HCT116 (cell line): ENCODE measurements around the gene RUNDC1. TPM values are rescaled to one million over a fixed set of nuclear protein-coding genes. Genes with fewer than 3 reads are reported as not detected.
"Not testable (repeated sequence)": the region's sequence is repeated elsewhere in the genome, so short reads cannot be mapped to it uniquely, and the experiment has no call there.

Experiments used
- ATAC-seq: fragments of 200-7000 bp; cut with Tn5 transposase; 2 replicates; pipeline ENCODE4 v1.9.1; 2020; ENCODE audit warnings: mild to moderate bottlenecking, moderate library complexity
- BruUV-seq: library from RNA; stranded (reverse); fragments of 400-500 nt; replicated peaks from 2 replicates; lab custom pipeline; 2021; lab: Mats Ljungman, UMichigan
- CTCF ChIA-PET: fragments of 300-600 bp; sonication (Branson Sonifier 250); formaldehyde crosslinking; loops from one replicate; lab custom pipeline; 2021; ENCODE audit warnings: antibody characterized with exemption; lab: Charles Lee
- POLR2A ChIA-PET: fragments of 300-600, 350-600 bp; sonication (Branson Sonifier 250); formaldehyde crosslinking; loops from one replicate; lab custom pipeline; 2021; ENCODE audit warnings: antibody characterized with exemption; lab: Charles Lee
- RAD21 ChIA-PET, 2 experiments: fragments of 300-600 bp; sonication (Branson Sonifier 250); formaldehyde crosslinking; loops; one replicate each; lab custom pipeline; 2023; ENCODE audit warnings: low total read pairs in 2 of 2; ENCODE audit not compliant: uncharacterized antibody in 2 of 2, unreplicated experiment in 2 of 2, low non-redundant PET in 1 of 2; lab: Charles Lee
- DNase-seq: peaks from one replicate; pipeline ENCODE4 v3.0.0-alpha.2; 2010; ENCODE audit warnings: low read depth, low spot score
- H2AFZ ChIP-seq: fragments of 200-600 bp; shearing (Covaris generic), sonication (generic); 2 replicates; pipeline ENCODE4 v1.6.1; 2017; ENCODE audit warnings: low read depth, mixed run types, mixed read lengths, antibody characterized with exemption, low read length; ENCODE audit not compliant: poor library complexity, severe bottlenecking
- H3K27ac ChIP-seq: 2 replicates; pipeline ENCODE4 v1.5.1; 2012; ENCODE audit warnings: low read depth, low read length
- H3K27me3 ChIP-seq: fragments of 200-600 bp; sonication (generic); 2 replicates; pipeline ENCODE4 v1.6.1; 2016; ENCODE audit warnings: mixed run types, low read length, mixed read lengths; ENCODE audit not compliant: insufficient read depth
- H3K36me3 ChIP-seq, 2 experiments: fragments of 200-500 bp in 1 of 2; fragments of 200-600 bp in 1 of 2; sonication (Bioruptor generic) in 1 of 2; sonication (generic) in 1 of 2; 2 replicates each; pipeline versions ENCODE4 v1.5.1 to v1.6.1; 2014 to 2016; ENCODE audit warnings: low read length in 2 of 2, inconsistent platforms in 1 of 2, mixed read lengths in 1 of 2, mixed run types in 1 of 2; ENCODE audit not compliant: insufficient read depth in 2 of 2, control insufficient read depth in 1 of 2
- H3K4me1 ChIP-seq, 2 experiments: fragments of 200-600 bp in 1 of 2; sonication (generic) in 1 of 2; 2 replicates each; pipeline versions ENCODE4 v1.5.1 to v1.6.1; 2012 to 2017; ENCODE audit warnings: low read length in 2 of 2, inconsistent platforms in 1 of 2, mild to moderate bottlenecking in 1 of 2, mixed read lengths in 1 of 2, mixed run types in 1 of 2, moderate library complexity in 1 of 2; ENCODE audit not compliant: insufficient read depth in 2 of 2, control insufficient read depth in 1 of 2
- H3K4me2 ChIP-seq: fragments of 200-600 bp; sonication (generic); 2 replicates; pipeline ENCODE4 v1.6.1; 2017; ENCODE audit warnings: mixed run types, low read length, mixed read lengths
- H3K4me3 ChIP-seq, 2 experiments: fragments of 200-600 bp in 1 of 2; sonication (generic) in 1 of 2; replicated peaks in 1 of 2; 2 replicates each; pipeline ENCODE4 v1.5.1; 2011 to 2016; ENCODE audit warnings: low read length in 2 of 2, control low read depth in 1 of 2, low read depth in 1 of 2, mild to moderate bottlenecking in 1 of 2, mixed read lengths in 1 of 2, mixed run types in 1 of 2
- H3K79me2 ChIP-seq: fragments of 200-600 bp; sonication (generic); 2 replicates; pipeline ENCODE4 v1.6.1; 2017; ENCODE audit warnings: mild to moderate bottlenecking, mixed run types, low read length, moderate library complexity, mixed read lengths; ENCODE audit not compliant: insufficient read depth
- H3K9ac ChIP-seq: fragments of 200-600 bp; sonication (generic); 2 replicates; pipeline ENCODE4 v1.6.1; 2016; ENCODE audit warnings: low read length, mixed read lengths
- H3K9me2 ChIP-seq: fragments of 200-600 bp; sonication (generic), shearing (Covaris generic); 2 replicates; pipeline ENCODE4 v1.6.1; 2017; ENCODE audit warnings: mixed run types, mild to moderate bottlenecking, moderate library complexity; ENCODE audit not compliant: insufficient read depth
- H3K9me3 ChIP-seq, 2 experiments: fragments of 200-500 bp in 1 of 2; fragments of 200-600 bp in 1 of 2; sonication (Bioruptor generic) in 1 of 2; sonication (generic) in 1 of 2; 2 replicates each; pipeline ENCODE4 v1.6.1; 2014 to 2017; ENCODE audit warnings: low read length in 2 of 2, mixed read lengths in 2 of 2, inconsistent platforms in 1 of 2, low read depth in 1 of 2, mild to moderate bottlenecking in 1 of 2, mixed run types in 1 of 2, moderate library complexity in 1 of 2; ENCODE audit not compliant: control insufficient read depth in 1 of 2, insufficient read depth in 1 of 2
- H4K20me1 ChIP-seq: fragments of 200-600 bp; sonication (generic), shearing (Covaris generic); 2 replicates; pipeline ENCODE4 v1.6.1; 2017; ENCODE audit warnings: mixed run types, mild to moderate bottlenecking, moderate library complexity; ENCODE audit not compliant: insufficient read depth
- CBX3 ChIP-seq: IDR thresholded peaks from 2 replicates; pipeline ENCODE4 v1.6.1; 2012; ENCODE audit warnings: low read depth
- CEBPB ChIP-seq: IDR thresholded peaks from 2 replicates; pipeline ENCODE4 v1.6.1; 2012; ENCODE audit warnings: low read depth
- ELF1 ChIP-seq: IDR thresholded peaks from 2 replicates; pipeline ENCODE4 v1.6.1; 2012; ENCODE audit warnings: low read depth, borderline replicate concordance
- EZH2 ChIP-seq: fragments of 200-600 bp; sonication (generic); IDR thresholded peaks from 2 replicates; pipeline ENCODE4 v1.6.1; 2017; ENCODE audit warnings: antibody characterized with exemption, mixed run types
- FOSL1 ChIP-seq: IDR thresholded peaks from 2 replicates; pipeline ENCODE4 v1.6.1; 2012; ENCODE audit warnings: low read depth
- JUND ChIP-seq: IDR thresholded peaks from 2 replicates; pipeline ENCODE4 v1.6.1; 2012
- POLR2A ChIP-seq: IDR thresholded peaks from 2 replicates; pipeline ENCODE4 v1.7.0; 2011; ENCODE audit warnings: borderline replicate concordance; ENCODE audit not compliant: insufficient read depth, insufficient read length; ENCODE audit errors: extremely low read depth
- POLR2AphosphoS5 ChIP-seq: IDR thresholded peaks from 2 replicates; pipeline ENCODE4 v1.6.1; 2011; ENCODE audit warnings: mild to moderate bottlenecking, low read depth, low read length, moderate library complexity
- SP1 ChIP-seq: IDR thresholded peaks from 2 replicates; pipeline ENCODE4 v1.6.1; 2012; ENCODE audit warnings: low read depth
- SRF ChIP-seq: IDR thresholded peaks from 2 replicates; pipeline ENCODE4 v1.6.1; 2012; ENCODE audit warnings: low read depth
- TCF7L2 ChIP-seq: IDR thresholded peaks from 2 replicates; pipeline ENCODE4 v1.7.0; 2011; ENCODE audit warnings: borderline replicate concordance, inconsistent platforms; ENCODE audit not compliant: insufficient read depth, insufficient read length; ENCODE audit errors: extremely low read depth
- YY1 ChIP-seq: IDR thresholded peaks from 2 replicates; pipeline ENCODE4 v1.6.1; 2011; ENCODE audit warnings: low read length, low read depth, moderate library complexity, mild to moderate bottlenecking; ENCODE audit not compliant: insufficient replicate concordance; ENCODE audit errors: extremely low read depth
- ZNF274 ChIP-seq: fragments of 200-500 bp; sonication (Bioruptor generic); IDR thresholded peaks from 2 replicates; pipeline ENCODE4 v1.6.1; 2014; ENCODE audit warnings: mild to moderate bottlenecking, low read depth, low read length, inconsistent platforms
- intact Hi-C: fragments of 100-400 bp; cut with micrococcal nuclease; formaldehyde crosslinking; loops from 2 replicates; pipeline ENCODE4 v1.10.0; 2022
- total RNA-seq: library from RNA; stranded (reverse); gene quantifications from one replicate; pipeline ENCODE4 v1.2.1, GENCODE V29; 2021; ENCODE audit not compliant: unreplicated experiment
- TF ChIP-seq, protein P1 (sequence below), 3 experiments: fragments of 200-600 bp in 1 of 3; sonication (generic) in 1 of 3; IDR thresholded peaks in 2 of 3; conservative IDR thresholded peaks in 1 of 3; 2 replicates each; pipeline ENCODE4 v1.5.1; 2012 to 2017; ENCODE audit warnings: low read depth in 2 of 3, low read length in 2 of 3, antibody characterized with exemption in 1 of 3, borderline replicate concordance in 1 of 3, control low read depth in 1 of 3, mild to moderate bottlenecking in 1 of 3, mixed read lengths in 1 of 3, mixed run types in 1 of 3, moderate library complexity in 1 of 3; ENCODE audit not compliant: insufficient read depth in 1 of 3
- TF ChIP-seq, protein P2 (sequence below): IDR thresholded peaks from 2 replicates; pipeline ENCODE4 v1.6.1; 2011; ENCODE audit warnings: mild to moderate bottlenecking, low read length, moderate library complexity; ENCODE audit not compliant: insufficient replicate concordance; ENCODE audit errors: extremely low read depth

The RUNDC1 gene
- total RNA-seq, 1 experiment from 2014 or later = 13.0 TPM

DNA sequence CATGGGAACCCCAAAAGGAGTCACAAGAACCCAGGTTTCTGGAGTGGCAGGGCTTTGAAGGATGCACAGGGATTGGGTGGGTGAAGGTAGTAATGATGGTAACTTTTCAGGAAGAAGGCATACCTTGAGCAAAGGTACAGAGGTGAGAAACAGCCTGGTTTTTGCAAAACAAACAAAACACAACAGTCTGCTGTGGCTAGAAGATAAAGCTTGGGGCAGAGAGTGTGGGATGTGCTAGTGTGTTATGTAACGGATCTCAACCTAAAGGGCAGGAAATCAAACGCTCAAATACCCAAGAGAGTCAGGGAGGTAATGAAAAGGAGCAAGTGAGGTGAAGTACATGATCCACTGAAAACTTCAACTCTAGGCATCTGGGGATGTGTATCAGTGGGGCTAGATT lies 5.1 kb upstream of the RUNDC1 start:
- Histone ChIP-seq H3K27ac (no peak overlapping the region), H3K4me3 (no peak overlapping the region), H3K4me1 (peaks cover 13 to 18% of the 10 kb centered on the region in 2 experiments), H3K27me3 (no peaks in the 10 kb centered on the region), H3K79me2 (no peaks in the 10 kb centered on the region), H4K20me1 (no peaks in the 10 kb centered on the region), H3K9ac (no peak overlapping the region), H3K4me2 (no peak overlapping the region), H2AFZ (no peak overlapping the region), H3K36me3 (no peaks in the 10 kb centered on the region), H3K9me2 (no peaks in the 10 kb centered on the region), H3K9me3 (no peaks in the 10 kb centered on the region)
- no TSS peak for BruUV-seq
- ATAC-seq (no peak), DNase-seq (no peak)
- no peak for TF ChIP-seq EZH2
- no peak for TF ChIP-seq ZNF274
- no peak for TF ChIP-seq TCF7L2
- no peak for TF ChIP-seq YY1
- no peak for TF ChIP-seq CEBPB
- TF ChIP-seq POLR2A = no peak
- TF ChIP-seq, protein P1, sequence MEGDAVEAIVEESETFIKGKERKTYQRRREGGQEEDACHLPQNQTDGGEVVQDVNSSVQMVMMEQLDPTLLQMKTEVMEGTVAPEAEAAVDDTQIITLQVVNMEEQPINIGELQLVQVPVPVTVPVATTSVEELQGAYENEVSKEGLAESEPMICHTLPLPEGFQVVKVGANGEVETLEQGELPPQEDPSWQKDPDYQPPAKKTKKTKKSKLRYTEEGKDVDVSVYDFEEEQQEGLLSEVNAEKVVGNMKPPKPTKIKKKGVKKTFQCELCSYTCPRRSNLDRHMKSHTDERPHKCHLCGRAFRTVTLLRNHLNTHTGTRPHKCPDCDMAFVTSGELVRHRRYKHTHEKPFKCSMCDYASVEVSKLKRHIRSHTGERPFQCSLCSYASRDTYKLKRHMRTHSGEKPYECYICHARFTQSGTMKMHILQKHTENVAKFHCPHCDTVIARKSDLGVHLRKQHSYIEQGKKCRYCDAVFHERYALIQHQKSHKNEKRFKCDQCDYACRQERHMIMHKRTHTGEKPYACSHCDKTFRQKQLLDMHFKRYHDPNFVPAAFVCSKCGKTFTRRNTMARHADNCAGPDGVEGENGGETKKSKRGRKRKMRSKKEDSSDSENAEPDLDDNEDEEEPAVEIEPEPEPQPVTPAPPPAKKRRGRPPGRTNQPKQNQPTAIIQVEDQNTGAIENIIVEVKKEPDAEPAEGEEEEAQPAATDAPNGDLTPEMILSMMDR (IDR thresholded peaks at IDR 0.05 in 2 of 3, conservative IDR thresholded peaks at IDR 0.05 in 1 of 3; ENCODE audit: borderline replicate concordance in 1 of 3, insufficient read depth in 1 of 3, low read depth in 2 of 3, low read length in 2 of 3) = no peak
- TF ChIP-seq SRF = no peak
- TF ChIP-seq, protein P2, sequence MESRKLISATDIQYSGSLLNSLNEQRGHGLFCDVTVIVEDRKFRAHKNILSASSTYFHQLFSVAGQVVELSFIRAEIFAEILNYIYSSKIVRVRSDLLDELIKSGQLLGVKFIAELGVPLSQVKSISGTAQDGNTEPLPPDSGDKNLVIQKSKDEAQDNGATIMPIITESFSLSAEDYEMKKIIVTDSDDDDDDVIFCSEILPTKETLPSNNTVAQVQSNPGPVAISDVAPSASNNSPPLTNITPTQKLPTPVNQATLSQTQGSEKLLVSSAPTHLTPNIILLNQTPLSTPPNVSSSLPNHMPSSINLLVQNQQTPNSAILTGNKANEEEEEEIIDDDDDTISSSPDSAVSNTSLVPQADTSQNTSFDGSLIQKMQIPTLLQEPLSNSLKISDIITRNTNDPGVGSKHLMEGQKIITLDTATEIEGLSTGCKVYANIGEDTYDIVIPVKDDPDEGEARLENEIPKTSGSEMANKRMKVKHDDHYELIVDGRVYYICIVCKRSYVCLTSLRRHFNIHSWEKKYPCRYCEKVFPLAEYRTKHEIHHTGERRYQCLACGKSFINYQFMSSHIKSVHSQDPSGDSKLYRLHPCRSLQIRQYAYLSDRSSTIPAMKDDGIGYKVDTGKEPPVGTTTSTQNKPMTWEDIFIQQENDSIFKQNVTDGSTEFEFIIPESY = no peak
- TF ChIP-seq CBX3 = no peak
- no peak for TF ChIP-seq JUND
- no peak for TF ChIP-seq POLR2AphosphoS5
- TF ChIP-seq SP1 = no peak
- TF ChIP-seq FOSL1 = no peak
- TF ChIP-seq ELF1 = no peak
- intact Hi-C loops = no loop called here
- ChIA-PET RAD21 (no interaction called here), CTCF (no interaction called here), POLR2A (interaction anchor here (1.2 kb wide), 1 partner anchor 23 kb away, joined by 3 read pairs; no protein-coding TSS in a partner anchor)

DNA sequence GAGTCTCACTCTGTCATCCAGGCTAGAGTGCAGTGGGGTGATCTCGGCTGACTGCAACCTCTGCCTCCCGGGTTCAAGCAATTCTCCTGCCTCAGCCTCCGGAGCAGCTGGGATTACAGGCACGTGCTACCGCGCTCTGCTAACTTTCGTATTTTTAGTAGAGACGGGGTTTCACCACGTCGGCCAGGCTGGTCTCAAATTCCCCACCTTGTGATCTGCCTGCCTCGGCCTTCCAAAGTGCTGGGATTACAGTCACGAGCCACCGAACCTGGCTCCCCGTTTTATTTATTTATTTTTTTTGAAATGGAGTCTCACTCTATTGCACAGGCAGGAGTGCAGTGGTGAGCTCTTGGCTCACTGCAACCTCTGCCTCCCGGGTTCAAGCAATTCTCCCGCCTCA lies 4.7 kb upstream of the RUNDC1 start:
- H3K79me2 ChIP-seq, CTCF ChIA-PET, H3K36me3 ChIP-seq, ATAC-seq, intact Hi-C loops, H3K4me2 ChIP-seq, DNase-seq, H3K4me3 ChIP-seq, H3K27me3 ChIP-seq, H3K9ac ChIP-seq, H2AFZ ChIP-seq, H4K20me1 ChIP-seq, H3K9me3 ChIP-seq, H3K27ac ChIP-seq, BruUV-seq, H3K9me2 ChIP-seq, RAD21 ChIA-PET: not testable (repeated sequence)
- POLR2A ChIA-PET = interaction anchor here (0.7 to 1.2 kb wide), 3 partner anchors 22 to 33 kb away, joined by 3 to 4 read pairs (median 3); no protein-coding TSS in a partner anchor
- peaks cover 13 to 18% of the 10 kb centered on the region in 2 experiments for H3K4me1 ChIP-seq
